ENCODE data around the gene THSD4.

GRCh38 chr15:71088683-71089082 is 26.6 kb upstream of the THSD4 start:
- TF ChIP-seq CTCF (IDR thresholded peaks at IDR 0.05), result no peak
- TF ChIP-seq POLR2A (IDR thresholded peaks at IDR 0.05), result no peak

All from thyroid gland (tissue), 4 donors.